Osteoblast (primary cell): Measurements from ENCODE around the gene NPLOC4. TPM values are rescaled to one million over a fixed set of nuclear protein-coding genes. Genes with fewer than 3 reads are reported as not detected.

Experiments used
- DNase-seq: peaks from one replicate; pipeline ENCODE4 v3.0.0; 2011; ENCODE audit warnings: low spot score, mixed read lengths; ENCODE audit not compliant: insufficient read length; ENCODE audit errors: missing footprints
- H2AFZ ChIP-seq: 2 replicates; pipeline ENCODE4 v1.6.0; 2011; ENCODE audit warnings: mild to moderate bottlenecking, low read length
- H3K27ac ChIP-seq: 2 replicates; pipeline ENCODE4 v1.5.1; 2011; ENCODE audit warnings: mild to moderate bottlenecking, low read depth, low read length, moderate library complexity
- H3K27me3 ChIP-seq: 2 replicates; pipeline ENCODE4 v1.6.0; 2012; ENCODE audit warnings: mild to moderate bottlenecking, control low read depth, inconsistent platforms, low read length, moderate library complexity; ENCODE audit not compliant: insufficient read depth
- H3K36me3 ChIP-seq: 2 replicates; pipeline ENCODE4 v1.5.1; 2011; ENCODE audit warnings: mild to moderate bottlenecking, low read length, control low read depth, moderate library complexity; ENCODE audit not compliant: insufficient read depth
- H3K4me1 ChIP-seq: 2 replicates; pipeline ENCODE4 v1.5.1; 2011; ENCODE audit warnings: mild to moderate bottlenecking, low read length, control low read depth, moderate library complexity; ENCODE audit not compliant: insufficient read depth
- H3K4me2 ChIP-seq: 2 replicates; pipeline ENCODE4 v1.6.0; 2011; ENCODE audit warnings: mild to moderate bottlenecking, low read length; ENCODE audit not compliant: insufficient read depth
- H3K4me3 ChIP-seq: fragments of 200-600 bp; sonication (generic); 3 replicates; pipeline ENCODE4 v1.5.1; 2012; ENCODE audit warnings: mild to moderate bottlenecking, low read length, inconsistent platforms; ENCODE audit not compliant: insufficient read depth
- H3K79me2 ChIP-seq: 2 replicates; pipeline ENCODE4 v1.6.0; 2012; ENCODE audit warnings: mild to moderate bottlenecking, low read length, control low read depth, inconsistent platforms; ENCODE audit not compliant: insufficient read depth
- H3K9me3 ChIP-seq: 2 replicates; pipeline ENCODE4 v1.5.1; 2011; ENCODE audit warnings: low read depth, low read length, control low read depth
- H4K20me1 ChIP-seq: 2 replicates; pipeline ENCODE4 v1.6.0; 2012; ENCODE audit warnings: mild to moderate bottlenecking, low read length, control low read depth; ENCODE audit not compliant: insufficient read depth
- total RNA-seq: library from RNA; depleted of rRNA; stranded (reverse); fragments of >200 nt; gene quantifications from 2 replicates; pipeline ENCODE4 v1.2.3, GENCODE V29; 2012
- TF ChIP-seq, protein P1 (sequence below): IDR thresholded peaks from 2 replicates; pipeline ENCODE4 v1.5.1; 2011; ENCODE audit warnings: mild to moderate bottlenecking, low read depth, low read length, moderate library complexity; ENCODE audit errors: extremely low read depth

NPLOC4 gene
- total RNA-seq, 1 donor = 118 TPM

GRCh38 chr17:81608082-81608481, 28.8 kb downstream of the NPLOC4 start:
- H3K4me3 ChIP-seq = no peak overlapping the region
- TF ChIP-seq, protein P1, sequence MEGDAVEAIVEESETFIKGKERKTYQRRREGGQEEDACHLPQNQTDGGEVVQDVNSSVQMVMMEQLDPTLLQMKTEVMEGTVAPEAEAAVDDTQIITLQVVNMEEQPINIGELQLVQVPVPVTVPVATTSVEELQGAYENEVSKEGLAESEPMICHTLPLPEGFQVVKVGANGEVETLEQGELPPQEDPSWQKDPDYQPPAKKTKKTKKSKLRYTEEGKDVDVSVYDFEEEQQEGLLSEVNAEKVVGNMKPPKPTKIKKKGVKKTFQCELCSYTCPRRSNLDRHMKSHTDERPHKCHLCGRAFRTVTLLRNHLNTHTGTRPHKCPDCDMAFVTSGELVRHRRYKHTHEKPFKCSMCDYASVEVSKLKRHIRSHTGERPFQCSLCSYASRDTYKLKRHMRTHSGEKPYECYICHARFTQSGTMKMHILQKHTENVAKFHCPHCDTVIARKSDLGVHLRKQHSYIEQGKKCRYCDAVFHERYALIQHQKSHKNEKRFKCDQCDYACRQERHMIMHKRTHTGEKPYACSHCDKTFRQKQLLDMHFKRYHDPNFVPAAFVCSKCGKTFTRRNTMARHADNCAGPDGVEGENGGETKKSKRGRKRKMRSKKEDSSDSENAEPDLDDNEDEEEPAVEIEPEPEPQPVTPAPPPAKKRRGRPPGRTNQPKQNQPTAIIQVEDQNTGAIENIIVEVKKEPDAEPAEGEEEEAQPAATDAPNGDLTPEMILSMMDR = no peak
- peak overlapping the region; percentile 7 for H3K4me2 ChIP-seq
- H2AFZ ChIP-seq = no peak overlapping the region
- H3K27me3 ChIP-seq = no peaks in the 10 kb centered on the region
- H4K20me1 ChIP-seq = peaks cover 36% of the 10 kb centered on the region
- peaks cover 82% of the 10 kb centered on the region for H3K36me3 ChIP-seq
- peaks cover 16% of the 10 kb centered on the region for H3K4me1 ChIP-seq
- no peak for DNase-seq
- peak overlapping the region; percentile 64 for H3K27ac ChIP-seq
- no peaks in the 10 kb centered on the region for H3K9me3 ChIP-seq
- peaks cover 75% of the 10 kb centered on the region for H3K79me2 ChIP-seq

GRCh38 chr17:81607431-81607830, 29.5 kb downstream of the NPLOC4 start:
- Histone ChIP-seq H3K27ac (peak overlapping the region; percentile 64), H3K79me2 (peaks cover 69% of the 10 kb centered on the region), H3K4me3 (no peak overlapping the region), H3K27me3 (no peaks in the 10 kb centered on the region), H4K20me1 (peaks cover 33% of the 10 kb centered on the region), H3K36me3 (peaks cover 79% of the 10 kb centered on the region), H3K4me2 (peak overlapping the region; percentile 7), H2AFZ (no peak overlapping the region), H3K9me3 (no peaks in the 10 kb centered on the region), H3K4me1 (peaks cover 16% of the 10 kb centered on the region)
- TF ChIP-seq, protein P1 = no peak
- no peak for DNase-seq

DNA sequence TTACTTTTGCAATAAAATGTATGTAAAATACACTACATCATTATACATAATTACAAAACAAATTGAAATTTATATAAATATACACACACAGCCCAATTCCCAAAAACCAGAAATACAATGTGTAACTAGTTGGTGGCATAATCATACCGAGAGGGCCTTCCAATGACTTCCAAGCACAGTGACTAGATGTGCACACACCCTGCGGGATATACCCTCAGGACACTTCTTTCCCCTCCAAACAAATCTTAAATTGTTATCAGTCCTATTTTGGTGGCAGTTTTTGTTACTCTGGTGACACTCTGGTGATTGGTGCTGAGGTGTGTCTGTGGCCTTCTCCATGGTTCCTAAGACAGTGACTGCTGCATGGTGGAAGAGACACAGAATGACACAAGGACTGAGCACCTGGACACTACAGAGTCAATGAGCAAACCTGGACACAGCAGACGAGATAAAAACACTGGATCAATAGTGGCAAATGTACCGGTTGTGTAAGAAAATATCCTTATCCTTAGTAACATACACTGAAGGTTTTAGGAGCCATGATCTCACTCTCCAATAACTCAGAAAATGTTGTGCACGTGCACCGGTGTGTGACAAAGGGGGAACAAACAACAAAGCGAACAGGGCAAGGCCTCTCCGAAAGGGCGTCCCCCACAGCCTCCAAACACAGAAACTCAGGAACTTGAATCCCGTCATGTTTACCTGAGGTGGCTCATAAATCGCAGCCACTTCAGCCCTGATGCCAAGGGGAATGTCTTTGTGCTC, 32.9 kb downstream of the NPLOC4 start:
- TF ChIP-seq, protein P1 = no peak
- Histone ChIP-seq H3K4me1 (peaks cover 26% of the 10 kb centered on the region), H3K4me3 (no peak overlapping the region), H3K4me2 (no peak overlapping the region), H4K20me1 (peaks cover 37% of the 10 kb centered on the region), H3K27me3 (no peaks in the 10 kb centered on the region), H3K9me3 (no peaks in the 10 kb centered on the region), H3K79me2 (peaks cover 58% of the 10 kb centered on the region), H3K27ac (no peak overlapping the region), H2AFZ (no peak overlapping the region), H3K36me3 (peaks cover 84% of the 10 kb centered on the region)
- DNase-seq = no peak

- peak; percentile 85 for DNase-seq
- Histone ChIP-seq H3K4me2 (no peak overlapping the region), H3K27me3 (no peaks in the 10 kb centered on the region), H2AFZ (no peak overlapping the region), H4K20me1 (peaks cover 22% of the 10 kb centered on the region), H3K27ac (no peak overlapping the region), H3K4me1 (peaks cover 11% of the 10 kb centered on the region), H3K4me3 (no peak overlapping the region), H3K36me3 (peaks cover 78% of the 10 kb centered on the region), H3K79me2 (peaks cover 49% of the 10 kb centered on the region), H3K9me3 (no peaks in the 10 kb centered on the region)
- TF ChIP-seq, protein P1 = peak; percentile 84
These were observed 35.3 kb downstream of the NPLOC4 start for GRCh38 chr17:81601525-81602120.
